Panc1 (cell line): ENCODE results near the gene PGGHG. TPM values are rescaled to one million over a fixed set of nuclear protein-coding genes. Genes with fewer than 3 reads are reported as not detected.

Source experiments
- ATAC-seq: fragments of 200-7000 bp; cut with Tn5 transposase; 2 replicates; pipeline ENCODE4 v1.9.1; 2020; ENCODE audit warnings: mild to moderate bottlenecking, moderate library complexity
- BruUV-seq: library from RNA; stranded (reverse); fragments of 400-500 nt; replicated peaks from 2 replicates; lab custom pipeline; 2021; lab: Mats Ljungman, UMichigan
- CTCF ChIA-PET: fragments of 300-600 bp; sonication (Branson Sonifier 250); formaldehyde crosslinking; loops from one replicate; lab custom pipeline; 2022; ENCODE audit warnings: antibody characterized with exemption; lab: Charles Lee
- POLR2A ChIA-PET: fragments of 300-600 bp; sonication (Branson Sonifier 250); formaldehyde crosslinking; loops from one replicate; lab custom pipeline; 2022; ENCODE audit warnings: antibody characterized with exemption; lab: Charles Lee
- DNase-seq: peaks from one replicate; pipeline ENCODE4 v3.0.0-alpha.2; 2010; ENCODE audit warnings: low read depth, low spot score
- H3K27ac ChIP-seq: 2 replicates; pipeline ENCODE4 v1.5.1; 2011; ENCODE audit warnings: mild to moderate bottlenecking, low read length, inconsistent platforms
- H3K27me3 ChIP-seq: fragments of 200-500 bp; sonication (Bioruptor generic); 2 replicates; pipeline ENCODE4 v1.6.0; 2014; ENCODE audit warnings: low read length, inconsistent platforms; ENCODE audit not compliant: control insufficient read depth, insufficient read depth
- H3K36me3 ChIP-seq: fragments of 200-500 bp; sonication (Bioruptor generic); 2 replicates; pipeline ENCODE4 v1.5.1; 2014; ENCODE audit warnings: inconsistent platforms, mild to moderate bottlenecking, low read length, moderate library complexity; ENCODE audit not compliant: control insufficient read depth, insufficient read depth
- H3K4me1 ChIP-seq: 2 replicates; pipeline ENCODE4 v1.5.1; 2011; ENCODE audit warnings: inconsistent platforms, mild to moderate bottlenecking, low read length, moderate library complexity; ENCODE audit not compliant: control insufficient read depth, insufficient read depth
- H3K4me3 ChIP-seq, 2 experiments: 2 replicates each; pipeline ENCODE4 v1.5.1; 2011 to 2012; ENCODE audit warnings: low read depth in 2 of 2, low read length in 2 of 2, mild to moderate bottlenecking in 2 of 2, inconsistent platforms in 1 of 2, moderate library complexity in 1 of 2
- H3K9me3 ChIP-seq: fragments of 200-500 bp; sonication (Bioruptor generic); 2 replicates; pipeline ENCODE4 v1.5.1; 2014; ENCODE audit warnings: low read depth, mild to moderate bottlenecking, inconsistent platforms, low read length, moderate library complexity; ENCODE audit not compliant: control insufficient read depth, insufficient read depth
- CTCF ChIP-seq: fragments of 450-650 bp; IDR thresholded peaks from 2 replicates; pipeline ENCODE4 v1.5.1; 2017; ENCODE audit warnings: mild to moderate bottlenecking
- POLR2AphosphoS5 ChIP-seq: IDR thresholded peaks from 2 replicates; pipeline ENCODE4 v1.6.1; 2012; ENCODE audit warnings: mild to moderate bottlenecking, low read depth, low read length, moderate library complexity
- REST ChIP-seq, 2 experiments: IDR thresholded peaks; 2 replicates each; pipeline ENCODE4 v1.6.1; 2011 to 2012; ENCODE audit warnings: low read depth in 2 of 2, control low read depth in 1 of 2, low read length in 1 of 2, mild to moderate bottlenecking in 1 of 2, moderate library complexity in 1 of 2; ENCODE audit not compliant: insufficient read depth in 1 of 2
- SIN3A ChIP-seq: IDR thresholded peaks from 2 replicates; pipeline ENCODE4 v1.6.1; 2012; ENCODE audit warnings: low read depth, mild to moderate bottlenecking, low read length, moderate library complexity, borderline replicate concordance; ENCODE audit not compliant: insufficient read depth
- TCF7L2 ChIP-seq: IDR thresholded peaks from 2 replicates; pipeline ENCODE4 v1.6.1; 2011; ENCODE audit warnings: mild to moderate bottlenecking, low read depth, low read length, inconsistent platforms
- in situ Hi-C: cut with HindIII; loops from 2 replicates; pipeline ENCODE4 v1.10.0; 2016; ENCODE audit warnings: low sequenced_read_pairs, low pct_unique_long_range_greater_than_20kb
- intact Hi-C: fragments of 100-400 bp; cut with micrococcal nuclease; formaldehyde crosslinking; loops from one replicate; pipeline ENCODE4 v1.10.0; 2022; ENCODE audit not compliant: unreplicated experiment
- total RNA-seq: library from RNA; stranded (reverse); gene quantifications from one replicate; pipeline ENCODE4 v1.2.1, GENCODE V29; 2021; ENCODE audit not compliant: unreplicated experiment

PGGHG gene
- total RNA-seq, 1 experiment from 2014 or later: 115 TPM

- Histone ChIP-seq H3K4me1 (peaks cover 52% of the 10 kb centered on the region), H3K4me3 (peak overlapping the region; percentile 22 to 69), H3K9me3 (no peaks in the 10 kb centered on the region), H3K36me3 (no peaks in the 10 kb centered on the region; the same call in 1 of the 2 replicates), H3K27ac (peak overlapping the region; percentile 94), H3K27me3 (no peaks in the 10 kb centered on the region; the same call in 1 of the 2 replicates)
- ATAC-seq (no peak), DNase-seq (no peak)
- ChIA-PET POLR2A (no interaction called here), CTCF (no interaction called here)
- intact Hi-C loops: no loop called here
- TF ChIP-seq REST (IDR thresholded peaks at IDR 0.05; ENCODE audit: insufficient read depth in 1 of 2, low read depth in 2 of 2, low read length in 1 of 2): no peak
- no peak for TF ChIP-seq TCF7L2
- no peak for TF ChIP-seq CTCF
- TF ChIP-seq SIN3A: no peak
- TF ChIP-seq POLR2AphosphoS5: no peak
- in situ Hi-C loops: no loop called here
- no TSS peak for BruUV-seq
Measured at GRCh38 chr11:315051-315481, 26.1 kb downstream of the PGGHG start.

GRCh38 chr11:315516-315994, 26.6 kb downstream of the PGGHG start:
- Histone ChIP-seq H3K4me3 (peak overlapping the region; percentile 22 to 69), H3K4me1 (peaks cover 52% of the 10 kb centered on the region), H3K9me3 (no peaks in the 10 kb centered on the region), H3K27ac (peak overlapping the region; percentile 94), H3K27me3 (no peaks in the 10 kb centered on the region; the same call in 1 of the 2 replicates), H3K36me3 (no peaks in the 10 kb centered on the region; the same call in 1 of the 2 replicates)
- in situ Hi-C loops (no loop called here), intact Hi-C loops (no loop called here)
- no peak for TF ChIP-seq POLR2AphosphoS5
- no peak for TF ChIP-seq REST (IDR thresholded peaks at IDR 0.05; ENCODE audit: insufficient read depth in 1 of 2, low read depth in 2 of 2, low read length in 1 of 2)
- TF ChIP-seq CTCF: no peak
- TF ChIP-seq SIN3A: no peak
- TF ChIP-seq TCF7L2: no peak
- BruUV-seq: no TSS peak
- ChIA-PET POLR2A (no interaction called here), CTCF (no interaction called here)
- ATAC-seq: no peak
- DNase-seq: no peak
